Ovary (tissue), 3 donors: Measurements from ENCODE around the gene IMPDH2.

Source experiments
- CTCF ChIP-seq, 3 donors: fragments of 450-650 bp in 2 of 3; fragments of 200-600 bp in 1 of 3; IDR thresholded peaks; one replicate each; pipeline versions ENCODE4 v1.5.1 to v1.8.0; 2016 to 2022; ENCODE audit warnings: antibody characterized with exemption in 3 of 3, mild to moderate bottlenecking in 1 of 3
- EP300 ChIP-seq: sonication (generic); formaldehyde crosslinking; IDR thresholded peaks from one replicate; pipeline ENCODE4 v1.6.1; 2017; ENCODE audit warnings: antibody characterized with exemption
- POLR2A ChIP-seq: fragments of 450-650 bp; IDR thresholded peaks from one replicate; pipeline ENCODE4 v1.6.1; 2017; ENCODE audit warnings: antibody characterized with exemption, mild to moderate bottlenecking, moderate library complexity
- donor health status: DM: no; HTN: no; CAD: no.

- TF ChIP-seq CTCF (IDR thresholded peaks at IDR 0.05) (no peak), POLR2A (no peak), EP300 (no peak)
These were observed 22.7 kb downstream of the IMPDH2 start for GRCh38 chr3:49006408-49007067.
